Fibroblast of peridontal ligament (primary cell): ENCODE data around the gene RBM18.

Source experiments
- DNase-seq: peaks from one replicate; pipeline ENCODE4 v3.0.0-alpha.2; 2010; ENCODE audit errors: extremely low read depth

Gene RBM18, protein sequence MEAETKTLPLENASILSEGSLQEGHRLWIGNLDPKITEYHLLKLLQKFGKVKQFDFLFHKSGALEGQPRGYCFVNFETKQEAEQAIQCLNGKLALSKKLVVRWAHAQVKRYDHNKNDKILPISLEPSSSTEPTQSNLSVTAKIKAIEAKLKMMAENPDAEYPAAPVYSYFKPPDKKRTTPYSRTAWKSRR

DNA sequence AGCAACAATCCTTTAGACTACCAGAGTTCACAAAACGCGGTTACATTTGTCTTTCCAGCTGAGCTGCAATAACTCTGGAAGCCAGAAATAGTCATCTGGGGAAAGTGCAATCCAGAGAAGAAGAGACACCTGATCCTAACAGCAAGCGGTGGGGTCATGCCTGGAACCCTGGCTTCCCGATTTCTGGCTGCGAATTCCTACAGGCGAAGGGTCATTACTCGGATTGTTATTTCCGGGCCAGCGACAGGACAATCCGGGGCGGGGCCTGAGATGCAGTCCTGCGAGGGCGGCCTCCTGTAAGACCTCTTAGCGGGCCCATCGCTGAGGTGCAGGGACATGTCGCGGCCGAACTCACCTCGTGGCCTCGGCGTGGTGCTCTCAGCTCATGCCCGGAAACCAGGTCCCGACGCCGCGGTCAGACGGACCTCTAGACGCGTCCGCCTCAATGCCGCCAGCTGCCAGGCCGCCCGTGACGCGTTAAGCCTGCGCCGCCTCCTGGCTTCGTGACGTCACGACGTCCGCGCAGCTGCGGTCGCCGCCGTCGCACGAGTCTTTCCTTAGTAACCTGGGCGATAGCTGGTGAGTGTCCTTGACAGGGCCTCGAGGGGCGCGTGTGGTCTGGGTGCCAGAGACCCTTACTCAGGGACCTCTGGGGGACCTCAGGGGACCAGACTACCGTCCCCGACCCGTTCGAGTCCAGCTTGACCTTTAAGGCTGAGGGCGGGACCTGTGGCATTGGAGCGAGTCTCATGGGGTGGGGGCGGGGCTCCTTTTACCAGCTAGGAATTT, at the start of gene RBM18, which contains the start of gene MRRF:
RBM18 (minus strand) TSS at position 481 of the 789 bp plus-strand sequence. CDS start 3,348 bp downstream, outside the sequence.
MRRF (plus strand) TSS at position 523 of the 789 bp plus-strand sequence. CDS start 6,010 bp downstream, outside the sequence.
- peak; percentile 88 for DNase-seq

DNA sequence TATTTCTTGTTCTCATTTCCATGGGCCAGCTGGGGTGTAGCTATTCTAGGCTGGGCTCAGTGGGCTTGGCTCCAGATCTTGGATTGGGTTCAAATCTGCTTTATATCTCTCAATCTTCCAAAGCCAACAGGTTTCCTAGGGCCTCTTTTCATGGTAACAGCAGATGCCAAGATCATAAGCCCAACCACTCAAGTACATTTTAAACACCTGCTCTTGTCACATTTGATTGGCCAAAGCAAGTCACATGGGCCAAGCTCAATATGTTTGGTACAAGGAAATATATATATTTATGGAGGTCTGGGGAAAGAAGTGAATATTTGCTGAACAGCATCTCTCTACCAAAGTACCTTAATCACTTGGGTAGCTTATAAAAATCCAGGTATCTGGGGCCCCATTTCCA, 49.5 kb upstream of the RBM18 start:
- DNase-seq = no peak

DNA sequence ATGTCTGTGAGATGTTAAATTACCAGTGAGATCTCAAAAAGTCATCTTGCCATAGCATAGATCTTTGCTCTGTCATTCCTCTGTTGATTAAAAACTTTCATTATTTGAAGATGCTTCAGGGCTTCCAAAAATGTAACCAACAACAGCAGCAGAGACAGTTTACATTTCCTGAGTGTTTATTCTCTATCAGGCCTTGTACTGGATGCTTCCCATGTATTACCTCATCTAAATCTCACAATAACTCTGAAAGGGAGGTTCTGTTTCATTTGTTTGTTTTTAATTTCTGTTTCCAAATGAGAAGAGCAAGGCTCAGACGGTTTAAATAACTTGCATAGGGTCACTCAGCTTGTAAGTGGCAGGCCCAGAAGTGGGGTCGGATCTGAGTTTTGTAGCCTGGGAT, 45.2 kb upstream of the RBM18 start:
- peak; percentile 45 for DNase-seq

DNA sequence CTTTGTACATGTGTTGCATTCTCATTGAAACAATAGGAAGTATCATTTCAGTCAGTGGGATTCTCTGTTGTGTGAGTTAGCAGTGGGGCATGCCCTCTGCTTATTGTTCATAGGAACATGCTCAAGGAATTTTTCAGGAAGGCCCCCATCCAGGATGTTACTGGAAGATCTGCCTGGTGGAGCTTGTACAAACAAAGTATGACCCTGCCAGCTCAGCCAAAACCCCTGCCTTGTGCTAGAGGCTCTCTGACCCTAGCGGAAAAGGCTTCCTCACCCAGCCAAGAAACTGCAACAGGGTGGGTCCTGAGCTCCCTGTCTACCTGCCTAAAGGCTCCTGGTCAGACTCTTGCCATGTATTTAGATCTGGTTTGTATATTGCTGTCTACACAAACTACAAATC, 43.3 kb upstream of the RBM18 start:
- DNase-seq = no peak

DNA sequence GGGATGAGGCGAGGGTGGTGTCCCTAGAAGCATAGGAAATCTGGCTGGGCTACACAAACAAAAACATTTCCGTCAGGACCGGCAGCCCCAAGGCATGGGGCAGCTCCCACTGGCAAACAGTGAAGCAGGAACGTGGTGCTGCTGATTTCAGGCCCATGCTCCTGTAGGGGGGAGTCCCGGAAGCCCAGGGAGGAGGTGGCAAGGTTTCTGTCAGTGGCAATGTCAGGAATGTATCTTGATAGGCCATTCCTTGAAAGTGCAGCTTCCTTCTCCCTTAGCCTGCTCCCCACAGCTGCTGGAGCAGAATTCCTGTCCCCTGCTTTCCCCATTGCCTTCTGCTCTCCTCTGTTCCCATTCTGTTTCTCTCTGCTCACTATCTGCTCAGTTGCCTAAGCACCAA, 42.4 kb upstream of the RBM18 start:
- DNase-seq = no peak

DNA sequence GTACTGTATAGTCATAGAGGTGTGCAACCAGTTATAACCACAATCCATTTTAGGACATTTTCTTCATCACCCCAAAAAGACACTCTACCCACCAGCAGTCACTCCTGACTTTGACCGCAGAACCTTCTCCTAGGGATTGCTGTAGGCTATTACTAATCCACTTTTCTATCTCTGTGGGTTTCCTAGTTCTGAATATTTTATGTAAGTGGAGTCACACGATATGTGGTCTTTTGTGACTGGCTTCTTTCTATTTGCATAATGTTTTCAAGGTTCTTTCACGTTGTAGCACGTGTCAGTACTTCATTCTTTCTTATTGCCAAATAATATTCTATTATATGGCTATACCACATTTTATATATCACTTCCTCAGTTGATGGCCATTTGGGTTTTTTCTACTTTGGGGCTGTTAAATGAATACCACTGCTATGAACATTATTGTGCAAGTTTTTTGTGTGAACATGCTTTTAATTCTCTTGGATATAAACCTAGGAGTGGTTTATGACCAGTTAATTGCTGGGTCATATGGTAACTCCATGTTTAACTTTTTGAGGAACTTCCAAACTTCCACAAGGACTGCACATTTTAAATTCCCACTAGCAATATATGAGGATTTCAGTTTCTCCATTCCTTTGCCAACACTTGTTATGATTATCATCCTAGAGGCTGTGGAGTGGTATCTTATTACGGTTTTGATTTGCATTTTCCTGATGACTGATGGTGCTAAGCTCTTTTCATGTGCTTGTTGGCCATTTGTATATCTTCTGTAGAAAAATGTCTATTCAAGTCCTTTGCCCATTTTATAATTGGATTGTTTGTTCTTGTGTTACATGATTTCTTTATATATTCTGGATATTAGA, 37.8 kb upstream of the RBM18 start:
- peak; percentile 58 for DNase-seq

DNA sequence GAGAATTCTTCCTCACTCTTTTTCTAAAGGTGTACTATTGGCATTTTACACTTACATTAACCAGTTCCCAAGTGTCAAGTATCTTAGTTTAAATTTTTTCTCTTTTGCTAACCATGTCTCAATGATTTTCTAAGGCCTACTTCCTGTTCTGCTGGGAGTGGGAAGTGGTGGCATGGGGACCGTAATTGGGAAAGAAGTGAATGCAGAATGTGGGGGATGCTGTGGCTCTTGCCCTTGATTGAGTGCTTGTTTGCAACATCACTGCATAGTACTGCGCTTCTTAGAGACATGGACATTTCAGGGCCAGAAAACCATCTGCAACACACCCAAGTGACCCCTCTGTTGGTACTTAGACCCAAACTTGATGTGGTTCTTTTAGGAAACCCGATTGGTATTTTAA, 32.9 kb upstream of the RBM18 start:
- DNase-seq = no peak

DNA sequence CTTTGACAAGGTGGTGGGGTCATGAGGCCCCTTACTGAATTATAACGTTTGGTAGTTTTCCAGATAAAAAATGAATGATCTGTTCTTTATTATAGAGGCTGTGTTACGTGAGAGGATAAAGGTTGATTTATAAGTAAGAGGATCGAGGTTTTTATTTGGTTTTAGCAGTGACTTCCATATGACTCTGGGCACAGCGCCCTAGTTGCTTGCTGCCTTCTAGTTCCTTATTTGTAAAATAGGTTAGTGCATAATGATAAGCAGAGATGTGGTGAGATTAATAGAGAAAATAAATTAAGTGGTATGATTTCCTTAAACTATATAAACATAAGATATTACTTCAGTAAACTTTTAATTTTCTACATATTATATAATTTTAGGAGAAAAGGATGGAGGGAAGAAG, 29.9 kb upstream of the RBM18 start:
- no peak for DNase-seq

DNA sequence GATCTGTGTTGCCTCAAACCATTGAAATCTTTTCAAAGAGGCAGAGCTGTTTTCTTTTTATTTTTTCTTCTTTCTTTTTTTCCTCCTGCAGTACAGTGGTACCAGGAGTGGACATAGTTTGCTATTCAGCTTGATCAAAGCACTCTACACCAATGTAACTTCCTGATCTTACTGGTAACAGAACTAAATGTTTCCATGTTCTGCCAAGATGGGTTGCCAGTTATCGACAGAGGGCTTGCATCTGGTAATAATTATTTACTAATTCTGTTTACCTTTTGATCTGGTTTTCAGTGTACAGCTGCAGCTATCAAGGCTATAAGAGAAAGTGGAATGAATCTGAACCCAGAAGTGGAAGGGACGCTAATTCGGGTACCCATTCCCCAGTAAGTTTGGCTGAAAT, 26.8 kb upstream of the RBM18 start:
- DNase-seq = no peak

DNA sequence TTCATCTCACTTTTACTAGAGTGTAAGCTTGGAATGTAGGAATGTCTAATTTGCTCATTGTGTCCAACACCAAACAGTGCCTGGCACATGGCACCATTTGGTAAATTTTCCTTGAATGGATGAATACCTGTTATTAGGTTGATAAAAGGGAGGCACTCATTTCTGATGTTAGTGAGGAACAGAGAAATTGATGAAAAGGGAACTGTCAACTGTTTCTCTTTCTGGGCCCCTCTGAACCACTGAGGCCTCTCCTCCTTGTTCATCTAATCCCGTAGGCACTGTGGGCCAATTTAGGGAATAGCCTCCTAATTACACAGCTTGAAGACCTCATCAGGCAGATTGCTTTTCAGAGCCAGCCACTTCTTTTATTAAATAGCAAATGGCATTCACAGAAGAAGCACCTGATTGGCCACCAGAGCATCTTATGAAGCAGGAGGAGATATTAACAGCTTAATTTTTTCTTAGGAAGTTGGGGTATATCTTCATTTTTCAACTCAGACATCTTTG, 22.6 kb upstream of the RBM18 start:
- no peak for DNase-seq

DNA sequence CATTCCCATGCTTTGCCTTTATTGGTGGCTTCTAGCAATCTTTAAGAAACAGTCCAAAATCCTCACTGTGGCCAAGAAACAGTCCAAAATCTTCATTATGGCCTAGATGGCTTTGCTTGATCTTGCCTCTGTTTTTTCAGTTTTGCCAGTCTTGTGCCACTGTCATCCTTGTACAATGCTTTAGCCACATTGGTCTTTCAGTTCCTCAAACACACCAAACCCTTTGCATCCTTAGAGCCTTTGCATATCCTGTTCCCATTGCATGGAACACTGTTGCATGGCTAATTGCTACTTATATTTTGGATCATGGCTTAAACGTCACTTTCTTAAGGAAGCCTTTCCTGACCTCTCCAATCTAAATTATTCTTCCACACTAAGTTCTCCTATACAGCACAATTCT, 22.1 kb upstream of the RBM18 start:
- DNase-seq = no peak

DNA sequence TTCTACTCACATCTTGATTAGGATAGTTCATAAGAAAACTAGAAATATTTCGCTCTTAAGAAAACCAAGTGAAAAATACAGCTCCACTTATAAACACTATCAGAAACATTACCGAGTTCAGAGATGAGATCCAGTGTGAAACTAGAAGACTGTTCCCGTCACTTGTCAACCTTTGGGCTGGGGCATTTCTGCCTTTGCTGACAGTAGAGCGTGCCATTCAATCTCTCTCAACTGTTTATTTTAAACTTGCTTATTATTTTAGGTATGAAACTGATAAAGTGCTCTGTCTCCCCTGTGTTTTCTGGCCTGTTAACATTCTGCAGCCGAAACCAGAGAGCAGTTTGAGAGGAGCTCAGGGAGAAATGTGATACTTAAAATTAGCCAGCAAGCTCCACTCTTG, 16.7 kb upstream of the RBM18 start:
- DNase-seq = peak; percentile 25

DNA sequence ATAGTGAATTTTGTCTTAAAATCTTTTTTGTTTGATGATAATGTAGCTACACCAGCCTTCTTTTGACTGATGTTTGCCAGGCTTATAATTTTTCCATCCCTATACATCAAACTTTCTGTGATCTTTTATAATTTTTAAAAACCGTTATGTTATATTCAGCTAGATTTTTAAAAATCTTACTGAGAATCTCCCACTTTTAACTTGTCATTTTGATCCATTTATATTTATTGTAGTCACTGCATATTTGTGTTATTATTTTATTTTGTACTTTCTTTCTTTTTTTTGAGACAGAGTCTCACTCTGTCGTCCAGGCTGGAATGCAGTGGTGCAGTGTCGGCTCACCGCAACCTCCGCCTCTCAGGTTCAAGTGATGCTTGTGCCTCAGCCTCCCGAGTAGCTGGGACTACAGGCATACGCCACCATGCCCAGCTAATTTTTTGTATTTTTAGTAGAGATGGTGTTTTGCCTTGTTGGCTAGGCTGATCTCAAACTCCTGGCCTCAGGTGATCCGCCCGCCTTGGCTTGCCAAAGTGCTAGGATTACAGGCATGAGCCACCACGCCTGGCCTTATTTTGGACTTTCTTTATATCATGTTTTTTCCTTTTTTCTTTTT, 12.8 kb upstream of the RBM18 start:
- no peak for DNase-seq

DNA sequence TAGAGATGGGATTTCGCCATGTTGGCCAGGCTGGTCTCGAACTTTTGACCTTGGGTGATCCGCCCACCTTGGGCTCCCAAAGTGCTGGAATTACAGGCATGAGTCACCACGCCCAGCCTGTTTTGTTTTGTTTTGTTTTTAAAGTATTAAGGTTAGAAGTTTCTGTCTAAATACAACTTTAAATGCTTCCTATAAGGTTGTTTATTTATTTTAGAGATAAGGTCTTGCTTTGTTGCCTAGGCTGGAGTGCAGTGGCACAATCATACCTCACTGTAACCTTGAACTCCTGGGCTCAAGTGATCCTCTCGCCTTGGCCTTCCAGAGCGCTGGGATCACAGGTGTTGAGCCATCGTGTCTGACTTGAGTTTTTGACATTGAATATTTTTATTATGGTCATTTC, 11.5 kb upstream of the RBM18 start:
- DNase-seq = no peak

DNA sequence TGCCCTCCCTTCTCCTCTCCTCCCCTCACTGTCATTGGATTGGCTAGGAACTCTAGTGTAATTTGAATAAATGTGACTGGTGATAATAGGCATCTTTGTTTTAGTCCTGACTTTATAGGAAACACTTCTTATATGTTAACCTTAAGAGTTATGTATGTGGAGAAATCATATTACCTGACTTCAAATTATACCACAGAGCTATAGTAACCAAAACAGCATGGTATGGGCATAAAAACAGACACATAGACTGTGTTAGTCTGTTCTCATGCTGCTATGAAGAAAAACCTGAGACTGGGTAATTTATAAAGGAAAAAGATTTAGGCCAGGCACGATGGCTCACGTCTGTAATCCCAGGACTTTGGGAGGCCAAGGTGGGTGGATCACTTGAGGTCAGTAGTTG, 9.4 kb upstream of the RBM18 start:
- DNase-seq = no peak

DNA sequence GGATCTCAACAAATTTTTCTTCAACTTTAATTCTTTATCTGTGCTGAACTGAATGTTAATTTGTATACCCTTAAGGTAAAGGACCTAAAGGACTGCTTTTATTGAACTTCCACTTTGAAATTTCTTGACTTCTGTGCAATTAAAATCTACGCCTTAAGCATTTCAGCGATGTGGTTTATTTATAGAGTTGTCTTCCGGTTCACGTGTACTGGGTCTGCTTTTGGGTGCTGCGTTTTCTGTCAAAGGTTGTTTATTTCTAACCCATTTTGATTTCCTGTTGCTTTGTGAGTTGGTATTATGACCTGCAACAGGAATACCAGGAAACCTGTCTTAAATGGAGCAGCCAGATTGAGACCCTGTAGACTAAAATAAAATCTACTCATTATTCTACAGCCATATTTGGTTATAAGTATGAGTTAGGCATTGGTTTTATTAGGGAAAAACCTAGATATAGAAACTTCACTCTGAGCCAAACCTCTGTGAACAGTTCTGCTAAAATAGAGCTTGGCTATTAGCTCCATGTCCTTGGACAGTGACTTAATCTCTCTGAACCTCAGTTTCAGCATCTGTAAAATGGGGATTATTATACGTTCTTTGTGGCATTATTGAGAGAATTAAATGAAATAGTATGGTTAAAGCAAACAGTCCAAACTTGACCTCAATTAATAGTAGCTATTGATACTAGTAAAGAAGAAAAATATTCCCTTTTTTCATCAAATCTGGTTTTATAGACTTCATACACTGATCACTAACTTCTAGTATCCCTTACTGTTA, 3.6 kb upstream of the RBM18 start:
- DNase-seq = no peak

DNA sequence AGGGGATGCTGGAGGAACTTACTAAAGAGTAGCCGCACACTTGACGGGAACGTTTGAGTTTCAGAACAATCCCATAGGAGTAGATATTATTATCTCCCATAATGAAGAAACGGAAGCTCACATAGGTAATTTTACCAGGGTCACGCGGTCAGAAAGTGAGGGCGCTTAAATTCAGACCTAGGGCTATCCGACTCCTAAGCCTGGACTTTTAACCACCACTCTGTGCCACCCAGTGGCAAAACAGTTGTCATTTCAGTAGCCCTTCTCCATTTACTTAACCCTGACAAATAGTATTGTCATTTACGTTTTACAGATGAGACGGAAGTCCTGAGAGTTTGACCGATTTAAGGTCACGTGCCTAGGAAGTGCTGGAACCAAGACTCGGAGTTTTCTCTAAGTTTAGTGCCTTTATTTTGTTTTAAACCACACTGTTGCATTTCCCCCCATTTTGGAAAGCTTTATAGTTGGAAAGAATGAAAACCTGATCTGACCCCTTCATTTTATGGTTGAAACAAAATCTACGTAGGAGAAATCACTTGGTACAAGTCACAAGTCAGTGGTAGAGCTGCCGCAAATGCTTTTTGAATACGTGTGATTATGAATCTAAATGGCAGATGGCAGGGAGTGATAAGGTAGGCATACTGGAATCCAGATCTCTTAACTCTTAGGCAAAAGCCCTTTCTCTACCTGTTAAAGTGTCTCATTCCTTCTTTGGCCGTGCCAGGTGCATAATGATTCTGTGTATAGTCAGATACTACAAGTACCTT, 692 bp upstream of the RBM18 start:
- DNase-seq = peak; percentile 50

DNA sequence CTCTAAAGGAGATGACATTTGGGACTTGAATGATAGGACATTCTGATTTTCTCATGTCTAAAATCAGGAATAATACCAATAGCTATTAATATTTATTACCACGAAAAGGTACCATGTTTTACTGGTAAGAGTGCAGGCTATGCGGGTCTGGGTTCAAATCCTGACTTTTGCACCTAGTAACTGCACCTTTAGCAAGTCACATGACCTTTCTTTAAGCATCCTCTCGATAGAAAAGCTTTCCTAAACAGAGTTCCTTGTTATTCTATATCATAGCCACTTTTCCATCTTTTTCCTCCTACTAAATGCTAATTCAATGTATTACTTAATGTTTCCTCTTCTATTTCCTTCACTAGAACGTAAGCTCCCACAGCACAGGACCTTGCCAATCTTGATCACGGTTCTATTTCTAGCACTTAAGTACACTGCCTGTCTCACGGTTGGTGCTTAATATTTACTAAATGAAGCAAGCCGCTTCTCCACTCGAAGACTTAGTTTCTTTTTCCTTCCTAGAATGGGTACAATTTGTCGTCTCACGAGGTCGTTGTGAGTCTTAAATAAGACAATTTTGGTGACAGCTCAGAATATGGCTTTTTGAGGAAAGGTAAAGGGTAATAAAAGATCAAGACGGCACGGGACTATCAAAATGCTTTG, 816 bp downstream of the RBM18 start:
- DNase-seq = no peak

DNA sequence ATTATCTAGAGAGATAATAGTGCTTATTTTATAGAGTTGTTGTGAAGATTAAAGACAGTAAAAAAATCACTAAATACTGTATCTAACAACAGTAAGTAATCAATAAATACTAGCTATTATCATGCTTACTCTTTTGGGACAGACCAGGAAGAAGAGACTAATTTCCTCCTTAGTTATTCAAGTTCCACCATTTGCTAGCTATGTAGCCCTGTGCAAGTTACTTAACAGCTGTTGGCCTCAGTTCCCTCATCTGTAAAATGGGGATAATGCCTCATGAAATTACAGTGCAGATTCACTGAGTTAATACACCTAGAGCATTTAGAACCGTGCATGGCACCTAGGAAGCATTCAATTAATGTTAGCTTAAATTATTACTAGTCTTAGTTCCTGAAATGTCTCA, 2.6 kb downstream of the RBM18 start:
- DNase-seq = no peak

DNA sequence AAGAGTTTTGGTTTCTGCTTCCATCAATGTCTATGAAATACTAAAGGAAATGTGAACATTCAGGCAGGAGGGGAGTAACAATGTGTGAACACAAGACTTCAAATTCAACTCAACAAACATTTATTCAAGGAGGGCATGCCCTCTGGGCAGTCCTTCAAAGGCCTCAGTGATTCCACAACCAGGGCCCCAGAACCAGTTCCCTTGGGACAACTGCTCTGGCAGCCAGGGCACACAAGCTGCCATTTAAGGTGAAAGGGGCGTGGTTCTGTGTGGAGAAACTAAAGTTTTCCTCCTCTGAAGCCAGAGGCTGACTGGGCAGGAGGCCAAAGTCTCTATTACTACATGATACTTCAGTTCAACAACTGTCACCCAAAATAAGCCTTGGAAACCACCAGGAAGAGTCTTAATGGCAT, 3.2 kb downstream of the RBM18 start:
- DNase-seq = peak; percentile 85
